Mesendoderm (in vitro differentiated cells): ENCODE data around the gene HABP4.

Source experiments
- DNase-seq: peaks from one replicate; pipeline ENCODE4 v3.0.0; 2013
- H2AK5ac ChIP-seq: 2 replicates; pipeline ENCODE4 v1.6.1; 2013; ENCODE audit warnings: low read length, inconsistent platforms
- H2BK120ac ChIP-seq: 2 replicates; pipeline ENCODE4 v1.6.1; 2013; ENCODE audit warnings: low read depth, mild to moderate bottlenecking, low read length, moderate library complexity, mixed read lengths
- H2BK15ac ChIP-seq: replicated peaks from 2 replicates; pipeline ENCODE4 v1.6.1; 2013; ENCODE audit warnings: low read depth, mild to moderate bottlenecking, moderate library complexity
- H2BK5ac ChIP-seq: 2 replicates; pipeline ENCODE4 v1.6.1; 2013; ENCODE audit warnings: low read length, inconsistent platforms
- H3K18ac ChIP-seq: 2 replicates; pipeline ENCODE4 v1.6.1; 2013; ENCODE audit warnings: mild to moderate bottlenecking, low read length, mixed read lengths
- H3K23ac ChIP-seq: one replicate; pipeline ENCODE4 v1.6.1; 2013; ENCODE audit warnings: low read length
- H3K27ac ChIP-seq: 2 replicates; pipeline ENCODE4 v1.5.1; 2013; ENCODE audit warnings: low read depth, mild to moderate bottlenecking, inconsistent platforms, low read length, moderate library complexity
- H3K27me3 ChIP-seq: 2 replicates; pipeline ENCODE4 v1.6.1; 2013; ENCODE audit warnings: low read length, control low read depth, mild to moderate bottlenecking, inconsistent platforms; ENCODE audit not compliant: insufficient read depth, poor library complexity
- H3K36me3 ChIP-seq: 2 replicates; pipeline ENCODE4 v1.6.1; 2013; ENCODE audit warnings: low read length, inconsistent platforms; ENCODE audit not compliant: control insufficient read depth, insufficient read depth
- H3K4ac ChIP-seq: one replicate; pipeline ENCODE4 v1.6.1; 2013; ENCODE audit warnings: low read depth, mild to moderate bottlenecking, low read length, moderate library complexity
- H3K4me1 ChIP-seq: 2 replicates; pipeline ENCODE4 v1.6.1; 2013; ENCODE audit warnings: low read depth, low read length, inconsistent platforms; ENCODE audit not compliant: control insufficient read depth
- H3K4me2 ChIP-seq: 2 replicates; pipeline ENCODE4 v1.6.1; 2013; ENCODE audit warnings: low read length
- H3K4me3 ChIP-seq: 2 replicates; pipeline ENCODE4 v1.5.1; 2013; ENCODE audit warnings: mild to moderate bottlenecking, low read length
- H3K56ac ChIP-seq: one replicate; pipeline ENCODE4 v1.6.1; 2013; ENCODE audit warnings: low read length
- H3K79me1 ChIP-seq: 2 replicates; pipeline ENCODE4 v1.6.1; 2013; ENCODE audit warnings: low read length, inconsistent platforms
- H3K79me2 ChIP-seq: 2 replicates; pipeline ENCODE4 v1.6.1; 2013; ENCODE audit warnings: mild to moderate bottlenecking, low read length; ENCODE audit not compliant: control insufficient read depth, insufficient read depth
- H3K9ac ChIP-seq: 2 replicates; pipeline ENCODE4 v1.6.1; 2013; ENCODE audit warnings: low read length, inconsistent platforms
- H4K5ac ChIP-seq: one replicate; pipeline ENCODE4 v1.6.1; 2013; ENCODE audit warnings: low read length
- H4K8ac ChIP-seq: one replicate; pipeline ENCODE4 v1.6.1; 2013; ENCODE audit warnings: low read depth, mild to moderate bottlenecking, control low read depth, low read length, moderate library complexity
- WGBS: extraction: QIAGEN DNeasy Blood & Tissue Kit; methylation state at CpG from one replicate; pipeline ENCODE4 v1.1.7; 2013; ENCODE audit warnings: low lambda C conversion rate, missing lambda C conversion rate; ENCODE audit not compliant: insufficient coverage; ENCODE audit errors: extremely low coverage; 5-methylcytosine and 5-hydroxymethylcytosine counted together

HABP4 gene

DNA sequence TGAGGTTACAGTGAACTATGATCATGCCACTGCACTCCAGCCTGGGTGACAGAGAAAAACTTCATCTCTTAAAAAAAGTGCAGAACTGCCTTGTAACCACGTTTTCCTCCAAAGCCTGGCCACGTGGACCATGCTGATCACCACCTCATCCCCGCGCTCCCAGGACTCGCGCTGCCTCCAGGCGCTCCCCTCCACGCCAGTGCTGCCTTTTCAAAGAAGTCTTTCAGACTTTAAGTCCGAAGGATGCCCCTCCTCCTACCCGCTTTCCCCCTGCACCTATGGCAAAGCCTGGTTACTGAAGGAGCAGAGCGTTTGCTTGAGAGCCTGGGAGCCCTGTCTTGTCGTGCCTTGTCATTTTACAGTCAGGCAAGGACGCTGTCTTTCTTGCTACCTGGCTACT, 43.8 kb downstream of the HABP4 start:
- Histone ChIP-seq H3K56ac (peak overlapping the region; percentile 2), H2AK5ac (no peak overlapping the region), H3K27ac (no peak overlapping the region), H2BK120ac (no peak overlapping the region), H3K79me2 (no peaks in the 10 kb centered on the region), H3K36me3 (peaks cover 7% of the 10 kb centered on the region), H3K4me2 (no peak overlapping the region), H3K4me3 (no peak overlapping the region), H4K8ac (no peak overlapping the region), H2BK5ac (no peak overlapping the region), H3K9ac (no peak overlapping the region), H3K4me1 (no peaks in the 10 kb centered on the region), H4K5ac (no peak overlapping the region), H3K4ac (no peak overlapping the region), H3K27me3 (no peaks in the 10 kb centered on the region), H3K18ac (no peak overlapping the region), H2BK15ac (no peak overlapping the region), H3K23ac (no peak overlapping the region), H3K79me1 (no peaks in the 10 kb centered on the region)
- WGBS = no CpG with 5 or more reads among the region's 13 CpGs
- DNase-seq = no peak

- Histone ChIP-seq H2BK5ac (no peak overlapping the region), H3K4ac (no peak overlapping the region), H3K79me2 (no peaks in the 10 kb centered on the region), H3K4me1 (no peaks in the 10 kb centered on the region), H3K9ac (no peak overlapping the region), H3K36me3 (peaks cover 7% of the 10 kb centered on the region), H4K8ac (no peak overlapping the region), H3K79me1 (no peaks in the 10 kb centered on the region), H3K56ac (no peak overlapping the region), H3K4me3 (no peak overlapping the region), H2BK120ac (no peak overlapping the region), H2BK15ac (no peak overlapping the region), H3K27me3 (no peaks in the 10 kb centered on the region), H3K18ac (no peak overlapping the region), H4K5ac (no peak overlapping the region), H3K23ac (no peak overlapping the region), H3K4me2 (no peak overlapping the region), H3K27ac (no peak overlapping the region), H2AK5ac (no peak overlapping the region)
- WGBS = no CpG with 5 or more reads among the region's 8 CpGs
- no peak for DNase-seq
These were observed 44.3 kb downstream of the HABP4 start for GRCh38 chr9:96494215-96494800.

GRCh38 chr9:96495341-96495740, 45.4 kb downstream of the HABP4 start:
- H3K18ac ChIP-seq = no peak overlapping the region
- no peak overlapping the region for H2BK15ac ChIP-seq
- H3K4me2 ChIP-seq = no peak overlapping the region
- no peak overlapping the region for H3K27ac ChIP-seq
- H4K8ac ChIP-seq = no peak overlapping the region
- no peak overlapping the region for H3K4ac ChIP-seq
- no peak overlapping the region for H3K9ac ChIP-seq
- no peak overlapping the region for H3K56ac ChIP-seq
- H3K36me3 ChIP-seq = peaks cover 7% of the 10 kb centered on the region
- no peak overlapping the region for H2AK5ac ChIP-seq
- H2BK120ac ChIP-seq = no peak overlapping the region
- H3K23ac ChIP-seq = no peak overlapping the region
- no peak overlapping the region for H3K4me3 ChIP-seq
- no peaks in the 10 kb centered on the region for H3K4me1 ChIP-seq
- WGBS = no CpG with 5 or more reads among the region's 11 CpGs
- no peaks in the 10 kb centered on the region for H3K79me2 ChIP-seq
- no peak overlapping the region for H4K5ac ChIP-seq
- no peaks in the 10 kb centered on the region for H3K79me1 ChIP-seq
- DNase-seq = no peak
- H2BK5ac ChIP-seq = no peak overlapping the region
- H3K27me3 ChIP-seq = no peaks in the 10 kb centered on the region

DNA sequence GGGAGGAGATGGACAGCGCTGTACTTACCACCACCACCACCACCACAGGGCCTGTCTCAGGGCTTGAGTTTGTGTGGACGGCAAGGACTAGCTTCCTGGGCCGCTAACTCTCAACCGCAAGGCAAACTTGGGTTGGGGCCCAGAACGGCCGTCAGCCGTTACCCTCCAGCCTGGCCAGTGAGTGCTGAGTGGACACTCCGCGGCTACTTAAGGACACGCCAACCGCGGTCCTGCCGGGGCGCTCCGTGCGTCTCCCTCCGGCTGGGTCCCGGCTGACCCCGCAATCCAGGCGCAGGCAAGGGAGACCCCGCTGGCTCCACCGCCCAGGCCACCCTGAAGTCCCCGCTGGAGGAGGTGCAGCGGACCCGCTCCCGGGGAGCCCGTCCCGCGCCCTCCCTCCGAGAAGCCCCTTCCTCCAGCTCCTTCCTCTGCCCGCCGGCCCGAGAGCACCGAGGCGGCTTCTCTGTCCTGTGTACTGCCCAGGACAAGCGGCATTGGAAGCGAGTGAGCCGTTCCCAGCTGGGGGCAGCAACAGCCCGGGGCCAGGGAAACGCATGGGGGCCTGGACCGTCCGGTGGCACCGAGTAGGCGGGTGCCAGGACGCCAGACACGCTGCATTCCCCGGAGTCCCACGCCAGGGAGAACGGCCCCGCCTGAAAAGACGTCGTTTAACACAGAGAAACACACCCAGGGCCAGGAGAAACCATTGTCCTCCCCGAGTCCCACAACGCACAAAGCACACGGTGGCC, 46.6 kb downstream of the HABP4 start:
- no peak for DNase-seq
- no CpG with 5 or more reads among the region's 55 CpGs for WGBS
- Histone ChIP-seq H3K4me1 (no peaks in the 10 kb centered on the region), H3K27ac (no peak overlapping the region), H2BK5ac (no peak overlapping the region), H2BK15ac (no peak overlapping the region), H3K79me1 (no peaks in the 10 kb centered on the region), H3K4ac (no peak overlapping the region), H3K9ac (no peak overlapping the region), H3K36me3 (peaks cover 4% of the 10 kb centered on the region), H3K27me3 (no peaks in the 10 kb centered on the region), H4K5ac (no peak overlapping the region), H3K4me2 (no peak overlapping the region), H3K56ac (no peak overlapping the region), H4K8ac (no peak overlapping the region), H3K4me3 (no peak overlapping the region), H3K79me2 (no peaks in the 10 kb centered on the region), H3K23ac (no peak overlapping the region), H2AK5ac (no peak overlapping the region), H3K18ac (no peak overlapping the region), H2BK120ac (no peak overlapping the region)

DNA sequence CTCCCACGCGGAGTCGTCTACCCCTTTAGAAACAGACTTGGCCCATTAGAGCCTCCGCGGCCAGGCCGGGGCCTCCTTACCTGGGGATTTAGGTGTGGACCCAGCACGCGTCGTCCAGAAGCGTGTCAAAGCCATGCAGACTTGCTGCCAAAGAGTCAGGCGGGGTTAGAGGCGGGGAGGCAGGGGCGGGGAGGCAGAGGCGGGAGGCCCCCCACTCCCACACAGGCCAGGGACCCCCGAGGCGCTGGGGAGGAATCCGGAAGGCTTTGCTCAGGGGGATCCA, 47.1 kb downstream of the HABP4 start:
- Histone ChIP-seq H2BK120ac (no peak overlapping the region), H3K4me3 (no peak overlapping the region), H3K27ac (no peak overlapping the region), H3K4me1 (no peaks in the 10 kb centered on the region), H3K4ac (no peak overlapping the region), H2AK5ac (no peak overlapping the region), H3K23ac (no peak overlapping the region), H3K79me2 (no peaks in the 10 kb centered on the region), H3K9ac (no peak overlapping the region), H2BK5ac (no peak overlapping the region), H3K56ac (no peak overlapping the region), H3K36me3 (peaks cover 1% of the 10 kb centered on the region), H3K27me3 (no peaks in the 10 kb centered on the region), H3K4me2 (no peak overlapping the region), H3K79me1 (no peaks in the 10 kb centered on the region), H3K18ac (no peak overlapping the region), H4K5ac (no peak overlapping the region), H4K8ac (no peak overlapping the region), H2BK15ac (no peak overlapping the region)
- DNase-seq = no peak
- no CpG with 5 or more reads among the region's 17 CpGs for WGBS

DNA sequence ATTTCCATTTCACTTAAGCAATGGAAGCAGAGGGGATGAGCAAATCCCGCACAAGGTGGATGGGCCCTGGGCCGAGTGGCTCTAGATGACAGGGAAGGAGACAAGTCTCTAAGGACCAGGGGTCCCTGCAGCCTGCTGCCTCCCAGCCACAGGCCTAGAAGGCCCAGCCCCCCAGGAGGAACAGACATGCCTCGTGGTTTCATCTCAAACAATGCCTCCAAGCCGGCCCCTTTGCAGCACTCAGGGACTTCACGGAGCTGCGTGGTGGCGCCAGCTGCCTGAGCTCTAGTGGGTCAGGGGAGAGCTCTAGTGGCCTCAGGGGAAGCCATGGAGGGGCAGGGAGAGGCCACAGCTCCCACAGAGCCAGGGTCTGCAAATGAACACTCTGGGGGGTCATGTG, 48.8 kb downstream of the HABP4 start:
- DNase-seq = no peak
- no peak overlapping the region for H4K5ac ChIP-seq
- peak overlapping the region; percentile 25 for H3K56ac ChIP-seq
- no peak overlapping the region for H3K9ac ChIP-seq
- no peak overlapping the region for H3K18ac ChIP-seq
- peaks cover 1% of the 10 kb centered on the region for H3K36me3 ChIP-seq
- no peaks in the 10 kb centered on the region for H3K79me1 ChIP-seq
- no peaks in the 10 kb centered on the region for H3K4me1 ChIP-seq
- no peak overlapping the region for H3K27ac ChIP-seq
- H3K4me2 ChIP-seq = no peak overlapping the region
- no peak overlapping the region for H2BK15ac ChIP-seq
- WGBS = no CpG with 5 or more reads among the region's 7 CpGs
- H2BK120ac ChIP-seq = no peak overlapping the region
- H2BK5ac ChIP-seq = no peak overlapping the region
- H3K27me3 ChIP-seq = no peaks in the 10 kb centered on the region
- no peaks in the 10 kb centered on the region for H3K79me2 ChIP-seq
- no peak overlapping the region for H3K4ac ChIP-seq
- no peak overlapping the region for H3K23ac ChIP-seq
- no peak overlapping the region for H2AK5ac ChIP-seq
- no peak overlapping the region for H3K4me3 ChIP-seq
- H4K8ac ChIP-seq = no peak overlapping the region
